A673 (cell line): ENCODE data around the gene MAGT1.

Experiments
- CTCF ChIP-seq: fragments of 300-800, 200-600 bp; sonication (generic); conservative IDR thresholded peaks from 2 replicates; pipeline ENCODE4 v1.5.1; 2017; ENCODE audit warnings: low read depth, mild to moderate bottlenecking, antibody characterized with exemption, low read length, moderate library complexity, mixed read lengths
- EZH2 ChIP-seq: fragments of 200-600 bp; sonication (generic); IDR thresholded peaks from 2 replicates; pipeline ENCODE4 v1.6.1; 2017; ENCODE audit warnings: borderline replicate concordance, low read depth, mild to moderate bottlenecking, mixed read lengths, antibody characterized with exemption, low read length; ENCODE audit not compliant: poor library complexity, severe bottlenecking

- TF ChIP-seq CTCF (no peak), EZH2 (no peak)
These were observed 22.2 kb upstream of the MAGT1 start for GRCh38 chrX:77917294-77917933.
